Spleen (tissue), 11 donors: ENCODE data around the gene SLC46A2. TPM values are rescaled to one million over a fixed set of nuclear protein-coding genes. Genes with fewer than 3 reads are reported as not detected.

Experiments
- DNase-seq: peaks from one replicate; pipeline ENCODE4 v3.0.0-alpha.2; 2020
- H3K27ac ChIP-seq, 8 donors: fragments of 200-600 bp; sonication (generic) in 7 of 8; 1 replicate in 4 of 8; 2 replicates in 4 of 8; pipeline versions ENCODE4 v1.5.0 to v1.8.0; 2016 to 2021; ENCODE audit warnings: inconsistent platforms in 4 of 8, mild to moderate bottlenecking in 4 of 8, moderate library complexity in 1 of 8
- H3K27me3 ChIP-seq, 7 donors: fragments of 200-600 bp; sonication (generic) in 6 of 7; replicated peaks in 1 of 7; 1 replicate in 4 of 7; 2 replicates in 3 of 7; pipeline versions ENCODE4 v1.5.0 to v1.8.0; 2016 to 2021; ENCODE audit warnings: inconsistent platforms in 3 of 7, mild to moderate bottlenecking in 1 of 7
- H3K36me3 ChIP-seq, 6 donors: fragments of 200-600 bp; sonication (generic) in 5 of 6; 1 replicate in 4 of 6; 2 replicates in 2 of 6; pipeline versions ENCODE4 v1.5.0 to v1.8.0; 2016 to 2021; ENCODE audit warnings: inconsistent platforms in 2 of 6
- H3K4me1 ChIP-seq, 6 donors: fragments of 200-600 bp; sonication (generic) in 5 of 6; 1 replicate in 3 of 6; 2 replicates in 3 of 6; pipeline versions ENCODE4 v1.5.0 to v1.8.0; 2016 to 2021; ENCODE audit warnings: inconsistent platforms in 3 of 6
- H3K4me3 ChIP-seq, 8 donors: fragments of 200-600 bp; sonication (generic) in 7 of 8; 1 replicate in 4 of 8; 2 replicates in 4 of 8; pipeline versions ENCODE4 v1.5.0 to v1.8.0; 2016 to 2021; ENCODE audit warnings: inconsistent platforms in 4 of 8, mild to moderate bottlenecking in 4 of 8, moderate library complexity in 2 of 8
- H3K9me3 ChIP-seq, 8 donors: fragments of 200-600 bp; sonication (generic) in 7 of 8; 1 replicate in 4 of 8; 2 replicates in 4 of 8; pipeline versions ENCODE4 v1.5.0 to v1.8.0; 2016 to 2021; ENCODE audit warnings: inconsistent platforms in 4 of 8
- CTCF ChIP-seq, 11 experiments: fragments of 200-600 bp in 7 of 11; fragments of 450-650 bp in 4 of 11; sonication (generic) in 4 of 11; IDR thresholded peaks in 8 of 11; conservative IDR thresholded peaks in 3 of 11; 1 replicate in 7 of 11; 2 replicates in 4 of 11; pipeline versions ENCODE4 v1.4.0 to v1.8.0; 2016 to 2021; ENCODE audit warnings: antibody characterized with exemption in 11 of 11, inconsistent platforms in 4 of 11, mild to moderate bottlenecking in 1 of 11
- POLR2A ChIP-seq, 3 donors: fragments of 450-650 bp; IDR thresholded peaks; one replicate each; pipeline ENCODE4 v1.5.1; 2017; ENCODE audit warnings: antibody characterized with exemption in 3 of 3, mild to moderate bottlenecking in 1 of 3
- POLR2AphosphoS5 ChIP-seq, 3 donors: sonication (generic); formaldehyde crosslinking; IDR thresholded peaks; one replicate each; pipeline ENCODE4 v1.5.1; 2017; ENCODE audit warnings: antibody characterized with exemption in 3 of 3
- WGBS, 5 donors: extraction: QIAGEN DNeasy Blood & Tissue Kit in 3 of 5; methylation state at CpG; one replicate each; pipeline versions ENCODE4 v1.1.5 to v1.1.7; 2013 to 2018; 5-methylcytosine and 5-hydroxymethylcytosine counted together
- intact Hi-C: fragments of 100-400 bp; cut with DNase I; formaldehyde crosslinking; loops from one replicate; pipeline ENCODE4 v1.15.0; 2023; ENCODE audit warnings: low total_unique reads
- polyA plus RNA-seq, 3 donors: library from polyadenylated mRNA; stranded (reverse); fragments of 200-250 nt; gene quantifications; one replicate each; pipeline ENCODE4 v1.2.1, GENCODE V29; 2013
- total RNA-seq, 7 donors: library from RNA; depleted of rRNA in 3 of 7; stranded (reverse); fragments of >200 nt in 3 of 7; fragmentation: NEBNext Ultra II Directional in 4 of 7; extraction: Animal tissue kit (Norgen Biotek cat#: 25700) in 4 of 7; gene quantifications; one replicate each; pipeline versions ENCODE4 v1.1.0 to v1.2.1, GENCODE V29; 2016 to 2021
- donor health status: healthy with polysubstance abuse.
- donor health status: DM: no; HTN: no; CAD: no; lungs with moderate emphysema.
- donor health status: DM: no; HTN: no; CAD: no.
- donor health status: Bipolar disorder and iron deficiency.
- donor health status: healthy.
- donor health status: DM: no; HTN: no; CAD: no.
- donor health status: DM: yes; HTN: yes; CAD: no.

SLC46A2 gene
- total and polyA plus RNA-seq, 10 donors: 0.20 to 5.8 (median 0.94) TPM

- intact Hi-C loops: no loop called here
- no peak for TF ChIP-seq CTCF (IDR thresholded peaks at IDR 0.05 in 8 of 11, conservative IDR thresholded peaks at IDR 0.05 in 3 of 11)
- TF ChIP-seq POLR2A (IDR thresholded peaks at IDR 0.05): no peak
- TF ChIP-seq POLR2AphosphoS5 (IDR thresholded peaks at IDR 0.05): no peak
- Histone ChIP-seq H3K4me1 (no peaks in the 10 kb centered on the region), H3K27me3 (no peaks in the 10 kb centered on the region), H3K36me3 (no peaks in the 10 kb centered on the region), H3K9me3 (no peaks in the 10 kb centered on the region), H3K27ac (no peak overlapping the region), H3K4me3 (no peak overlapping the region)
- no peak for DNase-seq
- 83 to 95% (median 92%) methylated on average over 4 of the region's 4 CpGs for WGBS, 5 donors
Measured at GRCh38 chr9:112913326-112913725, 22.6 kb upstream of the SLC46A2 start.

GRCh38 chr9:112912636-112913035 lies 22.0 kb upstream of the SLC46A2 start:
- H3K36me3 ChIP-seq: no peaks in the 10 kb centered on the region
- intact Hi-C loops: no loop called here
- no peaks in the 10 kb centered on the region for H3K4me1 ChIP-seq
- H3K27me3 ChIP-seq: no peaks in the 10 kb centered on the region
- no peak overlapping the region for H3K4me3 ChIP-seq
- DNase-seq: no peak
- no peaks in the 10 kb centered on the region for H3K9me3 ChIP-seq
- no peak overlapping the region for H3K27ac ChIP-seq
- WGBS, 5 donors: 73 to 98% (median 93%) methylated on average over 3 of the region's 3 CpGs
- TF ChIP-seq POLR2AphosphoS5 (IDR thresholded peaks at IDR 0.05): no peak
- TF ChIP-seq CTCF (IDR thresholded peaks at IDR 0.05 in 8 of 11, conservative IDR thresholded peaks at IDR 0.05 in 3 of 11): no peak
- TF ChIP-seq POLR2A (IDR thresholded peaks at IDR 0.05): no peak

- Histone ChIP-seq H3K4me1 (no peaks in the 10 kb centered on the region), H3K9me3 (no peaks in the 10 kb centered on the region), H3K4me3 (no peak overlapping the region), H3K27me3 (no peaks in the 10 kb centered on the region), H3K36me3 (no peaks in the 10 kb centered on the region), H3K27ac (no peak overlapping the region)
- 66 to 86% (median 82%) methylated on average over 2 of the region's 2 CpGs for WGBS, 5 donors
- no peak for DNase-seq
- TF ChIP-seq POLR2A (IDR thresholded peaks at IDR 0.05): no peak
- TF ChIP-seq CTCF (IDR thresholded peaks at IDR 0.05 in 8 of 11, conservative IDR thresholded peaks at IDR 0.05 in 3 of 11): no peak
- TF ChIP-seq POLR2AphosphoS5 (IDR thresholded peaks at IDR 0.05): no peak
- intact Hi-C loops: no loop called here
Measured at GRCh38 chr9:112911736-112912135, 21.1 kb upstream of the SLC46A2 start.

GRCh38 chr9:112905084-112905483 lies 14.4 kb upstream of the SLC46A2 start:
- no peak for TF ChIP-seq POLR2AphosphoS5 (IDR thresholded peaks at IDR 0.05)
- Histone ChIP-seq H3K4me3 (no peak overlapping the region), H3K36me3 (no peaks in the 10 kb centered on the region), H3K9me3 (no peaks in the 10 kb centered on the region), H3K27me3 (no peaks in the 10 kb centered on the region), H3K27ac (no peak overlapping the region), H3K4me1 (peaks cover 0 to 7% (median 0%) of the 10 kb centered on the region in 6 donors)
- 50 to 76% (median 68%) methylated on average over 4 of the region's 4 CpGs for WGBS, 5 donors
- intact Hi-C loops: loop anchor here (10.0 kb wide), 1 partner anchor 60 kb away; no protein-coding TSS in a partner anchor
- no peak for DNase-seq

GRCh38 chr9:112900901-112901300 lies 10.2 kb upstream of the SLC46A2 start:
- intact Hi-C loops: loop anchor here (10.0 kb wide), 1 partner anchor 56 kb away; no protein-coding TSS in a partner anchor
- H3K36me3 ChIP-seq: no peaks in the 10 kb centered on the region
- WGBS, 5 donors: 56 to 90% (median 72%) methylated on average over 1 of the region's 1 CpG
- peaks cover 0 to 26% (median 3%) of the 10 kb centered on the region in 6 donors for H3K4me1 ChIP-seq
- H3K9me3 ChIP-seq: no peaks in the 10 kb centered on the region
- peaks cover 0 to 15% (median 0%) of the 10 kb centered on the region in 7 donors for H3K27me3 ChIP-seq
- H3K4me3 ChIP-seq: no peak overlapping the region
- no peak overlapping the region for H3K27ac ChIP-seq
- DNase-seq: no peak
- TF ChIP-seq POLR2A (IDR thresholded peaks at IDR 0.05) (no peak), CTCF (IDR thresholded peaks at IDR 0.05 in 8 of 11, conservative IDR thresholded peaks at IDR 0.05 in 3 of 11) (no peak)
